Panc1 (cell line): ENCODE results near the gene URGCP. TPM values are rescaled to one million over a fixed set of nuclear protein-coding genes. Genes with fewer than 3 reads are reported as not detected.
"Not testable (repeated sequence)": the region's sequence is repeated elsewhere in the genome, so short reads cannot be mapped to it uniquely, and the experiment has no call there.

Experiments
- ATAC-seq: fragments of 200-7000 bp; cut with Tn5 transposase; 2 replicates; pipeline ENCODE4 v1.9.1; 2020; ENCODE audit warnings: mild to moderate bottlenecking, moderate library complexity
- BruUV-seq: library from RNA; stranded (reverse); fragments of 400-500 nt; replicated peaks from 2 replicates; lab custom pipeline; 2021; lab: Mats Ljungman, UMichigan
- CTCF ChIA-PET: fragments of 300-600 bp; sonication (Branson Sonifier 250); formaldehyde crosslinking; loops from one replicate; lab custom pipeline; 2022; ENCODE audit warnings: antibody characterized with exemption; lab: Charles Lee
- POLR2A ChIA-PET: fragments of 300-600 bp; sonication (Branson Sonifier 250); formaldehyde crosslinking; loops from one replicate; lab custom pipeline; 2022; ENCODE audit warnings: antibody characterized with exemption; lab: Charles Lee
- DNase-seq: peaks from one replicate; pipeline ENCODE4 v3.0.0-alpha.2; 2010; ENCODE audit warnings: low read depth, low spot score
- H3K27ac ChIP-seq: 2 replicates; pipeline ENCODE4 v1.5.1; 2011; ENCODE audit warnings: mild to moderate bottlenecking, low read length, inconsistent platforms
- H3K27me3 ChIP-seq: fragments of 200-500 bp; sonication (Bioruptor generic); 2 replicates; pipeline ENCODE4 v1.6.0; 2014; ENCODE audit warnings: low read length, inconsistent platforms; ENCODE audit not compliant: control insufficient read depth, insufficient read depth
- H3K36me3 ChIP-seq: fragments of 200-500 bp; sonication (Bioruptor generic); 2 replicates; pipeline ENCODE4 v1.5.1; 2014; ENCODE audit warnings: inconsistent platforms, mild to moderate bottlenecking, low read length, moderate library complexity; ENCODE audit not compliant: control insufficient read depth, insufficient read depth
- H3K4me1 ChIP-seq: 2 replicates; pipeline ENCODE4 v1.5.1; 2011; ENCODE audit warnings: inconsistent platforms, mild to moderate bottlenecking, low read length, moderate library complexity; ENCODE audit not compliant: control insufficient read depth, insufficient read depth
- H3K4me3 ChIP-seq, 2 experiments: 2 replicates each; pipeline ENCODE4 v1.5.1; 2011 to 2012; ENCODE audit warnings: low read depth in 2 of 2, low read length in 2 of 2, mild to moderate bottlenecking in 2 of 2, inconsistent platforms in 1 of 2, moderate library complexity in 1 of 2
- H3K9me3 ChIP-seq: fragments of 200-500 bp; sonication (Bioruptor generic); 2 replicates; pipeline ENCODE4 v1.5.1; 2014; ENCODE audit warnings: low read depth, mild to moderate bottlenecking, inconsistent platforms, low read length, moderate library complexity; ENCODE audit not compliant: control insufficient read depth, insufficient read depth
- CTCF ChIP-seq: fragments of 450-650 bp; IDR thresholded peaks from 2 replicates; pipeline ENCODE4 v1.5.1; 2017; ENCODE audit warnings: mild to moderate bottlenecking
- POLR2AphosphoS5 ChIP-seq: IDR thresholded peaks from 2 replicates; pipeline ENCODE4 v1.6.1; 2012; ENCODE audit warnings: mild to moderate bottlenecking, low read depth, low read length, moderate library complexity
- REST ChIP-seq, 2 experiments: IDR thresholded peaks; 2 replicates each; pipeline ENCODE4 v1.6.1; 2011 to 2012; ENCODE audit warnings: low read depth in 2 of 2, control low read depth in 1 of 2, low read length in 1 of 2, mild to moderate bottlenecking in 1 of 2, moderate library complexity in 1 of 2; ENCODE audit not compliant: insufficient read depth in 1 of 2
- SIN3A ChIP-seq: IDR thresholded peaks from 2 replicates; pipeline ENCODE4 v1.6.1; 2012; ENCODE audit warnings: low read depth, mild to moderate bottlenecking, low read length, moderate library complexity, borderline replicate concordance; ENCODE audit not compliant: insufficient read depth
- TCF7L2 ChIP-seq: IDR thresholded peaks from 2 replicates; pipeline ENCODE4 v1.6.1; 2011; ENCODE audit warnings: mild to moderate bottlenecking, low read depth, low read length, inconsistent platforms
- in situ Hi-C: cut with HindIII; loops from 2 replicates; pipeline ENCODE4 v1.10.0; 2016; ENCODE audit warnings: low sequenced_read_pairs, low pct_unique_long_range_greater_than_20kb
- intact Hi-C: fragments of 100-400 bp; cut with micrococcal nuclease; formaldehyde crosslinking; loops from one replicate; pipeline ENCODE4 v1.10.0; 2022; ENCODE audit not compliant: unreplicated experiment
- total RNA-seq: library from RNA; stranded (reverse); gene quantifications from one replicate; pipeline ENCODE4 v1.2.1, GENCODE V29; 2021; ENCODE audit not compliant: unreplicated experiment

The URGCP gene
- total RNA-seq, 1 experiment from 2014 or later, result 34.3 TPM

GRCh38 chr7:43904533-43905208, 1.7 kb downstream of the URGCP start:
- H3K36me3 ChIP-seq, result no peaks in the 10 kb centered on the region
- CTCF ChIA-PET, result interaction anchor here (0.7 kb wide), 1 partner anchor 322 kb away, joined by 4 read pairs; no protein-coding TSS in a partner anchor
- no peaks in the 10 kb centered on the region for H3K27me3 ChIP-seq
- H3K27ac ChIP-seq, result no peak overlapping the region
- H3K4me3 ChIP-seq, result peak overlapping the region in 1 of 2 experiments; percentile 84; a peak in 2 of 4 replicates
- H3K4me1 ChIP-seq, result peaks cover 20% of the 10 kb centered on the region; the same call in 1 of the 2 replicates
- DNase-seq (no peak), ATAC-seq (no peak)
- TF ChIP-seq CTCF (no peak), POLR2AphosphoS5 (no peak), TCF7L2 (no peak), REST (IDR thresholded peaks at IDR 0.05; ENCODE audit: insufficient read depth in 1 of 2, low read depth in 2 of 2, low read length in 1 of 2) (no peak), SIN3A (no peak)
- intact Hi-C loops, result no loop called here
- in situ Hi-C loops, result no loop called here
- POLR2A ChIA-PET, result interaction anchor here (0.5 to 0.7 kb wide), 2 partner anchors 18 to 22 kb away, joined by 3 to 7 read pairs; no protein-coding TSS in a partner anchor
- BruUV-seq, result no TSS peak
- no peaks in the 10 kb centered on the region for H3K9me3 ChIP-seq

GRCh38 chr7:43902542-43903054, 3.8 kb downstream of the URGCP start:
- BruUV-seq, result no TSS peak
- no peak for ATAC-seq
- H3K27me3 ChIP-seq, result no peaks in the 10 kb centered on the region
- H3K36me3 ChIP-seq, result no peaks in the 10 kb centered on the region
- no peak for DNase-seq
- CTCF ChIA-PET, result no interaction called here
- TF ChIP-seq TCF7L2, result no peak
- TF ChIP-seq POLR2AphosphoS5, result no peak
- no peak for TF ChIP-seq REST (IDR thresholded peaks at IDR 0.05; ENCODE audit: insufficient read depth in 1 of 2, low read depth in 2 of 2, low read length in 1 of 2)
- TF ChIP-seq CTCF, result no peak
- TF ChIP-seq SIN3A, result no peak
- H3K4me1 ChIP-seq, result peaks cover 20% of the 10 kb centered on the region; the same call in 1 of the 2 replicates
- intact Hi-C loops, result no loop called here
- no peaks in the 10 kb centered on the region for H3K9me3 ChIP-seq
- no peak overlapping the region for H3K4me3 ChIP-seq
- H3K27ac ChIP-seq, result no peak overlapping the region
- POLR2A ChIA-PET, result interaction anchor here (0.7 kb wide), 1 partner anchor 18 kb away, joined by 3 read pairs; no protein-coding TSS in a partner anchor
- in situ Hi-C loops, result no loop called here

- ATAC-seq, H3K27ac ChIP-seq, DNase-seq, intact Hi-C loops, in situ Hi-C loops, BruUV-seq, H3K4me3 ChIP-seq, H3K36me3 ChIP-seq, CTCF ChIA-PET, H3K4me1 ChIP-seq, H3K27me3 ChIP-seq, H3K9me3 ChIP-seq: not testable (repeated sequence)
- POLR2A ChIA-PET, result interaction anchor here (0.6 kb wide), 1 partner anchor 41 kb away, joined by 3 read pairs; no protein-coding TSS in a partner anchor
Measured at GRCh38 chr7:43898571-43898970, 7.8 kb downstream of the URGCP start.
